ENCODE measurements around the gene KCNMA1. TPM values are rescaled to one million over a fixed set of nuclear protein-coding genes. Genes with fewer than 3 reads are reported as not detected.

Gene KCNMA1
- total and polyA plus RNA-seq, 5 donors, result 1.5 to 6.1 (median 3.3) TPM

- H3K27ac ChIP-seq (ENCODE audit: low read length), result no peak overlapping the region
- 70% methylated on average over 6 of the region's 6 CpGs for WGBS
- no peak for DNase-seq
- intact Hi-C loops (cut with DNase I), result no loop called here
- H3K27me3 ChIP-seq (ENCODE audit: control insufficient read depth, insufficient read depth), result no peaks in the 10 kb centered on the region
- no peak for ATAC-seq
- no peaks in the 10 kb centered on the region for H3K9me3 ChIP-seq (ENCODE audit: control insufficient read depth, low read length)
- H3K4me1 ChIP-seq (ENCODE audit: control insufficient read depth, insufficient read depth, low read length), result peaks cover 1% of the 10 kb centered on the region
- H3K4me3 ChIP-seq (ENCODE audit: low read length), result no peak overlapping the region
These were observed 498.1 kb downstream of the KCNMA1 start for GRCh38 chr10:77139252-77140160.

- ATAC-seq, result no peak
These were observed 499.1 kb downstream of the KCNMA1 start for GRCh38 chr10:77138541-77138940.

GRCh38 chr10:77135555-77135954 lies 502.1 kb downstream of the KCNMA1 start:
- Histone ChIP-seq H3K4me3 (ENCODE audit: low read length) (no peak overlapping the region), H3K27me3 (ENCODE audit: control insufficient read depth, insufficient read depth) (no peaks in the 10 kb centered on the region), H3K4me1 (ENCODE audit: control insufficient read depth, insufficient read depth, low read length) (peaks cover 1% of the 10 kb centered on the region), H3K27ac (ENCODE audit: low read length) (no peak overlapping the region), H3K9me3 (ENCODE audit: control insufficient read depth, low read length) (no peaks in the 10 kb centered on the region)
- intact Hi-C loops (cut with DNase I), result no loop called here
- ATAC-seq, result no peak
- WGBS, result 95% methylated on average over 3 of the region's 3 CpGs
- no peak for DNase-seq

More at GRCh38 chr10:77138541-77138940, 499.1 kb downstream of the KCNMA1 start:
- peaks cover 1% of the 10 kb centered on the region for H3K4me1 ChIP-seq (ENCODE audit: control insufficient read depth, insufficient read depth, low read length)
- no peaks in the 10 kb centered on the region for H3K27me3 ChIP-seq (ENCODE audit: control insufficient read depth, insufficient read depth)
- 82% methylated on average over 6 of the region's 6 CpGs for WGBS
- no peaks in the 10 kb centered on the region for H3K9me3 ChIP-seq (ENCODE audit: control insufficient read depth, low read length)
- H3K27ac ChIP-seq (ENCODE audit: low read length), result no peak overlapping the region
- intact Hi-C loops (cut with DNase I), result no loop called here
- DNase-seq, result no peak
- no peak overlapping the region for H3K4me3 ChIP-seq (ENCODE audit: low read length)

GRCh38 chr10:77131214-77131613 lies 506.4 kb downstream of the KCNMA1 start:
- DNase-seq, result no peak
- Histone ChIP-seq H3K27ac (ENCODE audit: low read length) (no peak overlapping the region), H3K9me3 (ENCODE audit: control insufficient read depth, low read length) (no peaks in the 10 kb centered on the region), H3K4me1 (ENCODE audit: control insufficient read depth, insufficient read depth, low read length) (no peaks in the 10 kb centered on the region), H3K27me3 (ENCODE audit: control insufficient read depth, insufficient read depth) (no peaks in the 10 kb centered on the region), H3K4me3 (ENCODE audit: low read length) (no peak overlapping the region)
- no peak for ATAC-seq
- intact Hi-C loops (cut with DNase I), result no loop called here
- WGBS, result 85% methylated on average over 3 of the region's 3 CpGs

GRCh38 chr10:77127243-77127642 lies 510.4 kb downstream of the KCNMA1 start:
- WGBS, result 97% methylated on average over 1 of the region's 1 CpG
- Histone ChIP-seq H3K9me3 (ENCODE audit: control insufficient read depth, low read length) (no peaks in the 10 kb centered on the region), H3K4me3 (ENCODE audit: low read length) (no peak overlapping the region), H3K27ac (ENCODE audit: low read length) (no peak overlapping the region), H3K27me3 (ENCODE audit: control insufficient read depth, insufficient read depth) (no peaks in the 10 kb centered on the region), H3K4me1 (ENCODE audit: control insufficient read depth, insufficient read depth, low read length) (no peaks in the 10 kb centered on the region)
- DNase-seq (no peak), ATAC-seq (no peak)
- intact Hi-C loops (cut with DNase I), result no loop called here

GRCh38 chr10:77125231-77125630 lies 512.4 kb downstream of the KCNMA1 start:
- Histone ChIP-seq H3K27me3 (ENCODE audit: control insufficient read depth, insufficient read depth) (no peaks in the 10 kb centered on the region), H3K27ac (ENCODE audit: low read length) (no peak overlapping the region), H3K4me3 (ENCODE audit: low read length) (no peak overlapping the region), H3K9me3 (ENCODE audit: control insufficient read depth, low read length) (no peaks in the 10 kb centered on the region), H3K4me1 (ENCODE audit: control insufficient read depth, insufficient read depth, low read length) (no peaks in the 10 kb centered on the region)
- ATAC-seq, result no peak
- intact Hi-C loops (cut with DNase I), result no loop called here
- DNase-seq, result no peak
- WGBS, result 86% methylated on average over 4 of the region's 4 CpGs

GRCh38 chr10:77123330-77123729 lies 514.3 kb downstream of the KCNMA1 start:
- DNase-seq (no peak), ATAC-seq (no peak)
- no peaks in the 10 kb centered on the region for H3K9me3 ChIP-seq (ENCODE audit: control insufficient read depth, low read length)
- intact Hi-C loops (cut with DNase I), result no loop called here
- no peak overlapping the region for H3K4me3 ChIP-seq (ENCODE audit: low read length)
- WGBS, result 73% methylated on average over 5 of the region's 5 CpGs
- no peaks in the 10 kb centered on the region for H3K27me3 ChIP-seq (ENCODE audit: control insufficient read depth, insufficient read depth)
- H3K4me1 ChIP-seq (ENCODE audit: control insufficient read depth, insufficient read depth, low read length), result no peaks in the 10 kb centered on the region
- H3K27ac ChIP-seq (ENCODE audit: low read length), result no peak overlapping the region

- Histone ChIP-seq H3K27ac (ENCODE audit: low read length) (no peak overlapping the region), H3K4me3 (ENCODE audit: low read length) (no peak overlapping the region), H3K9me3 (ENCODE audit: control insufficient read depth, low read length) (no peaks in the 10 kb centered on the region), H3K4me1 (ENCODE audit: control insufficient read depth, insufficient read depth, low read length) (no peaks in the 10 kb centered on the region), H3K27me3 (ENCODE audit: control insufficient read depth, insufficient read depth) (no peaks in the 10 kb centered on the region)
- ATAC-seq, result no peak
- intact Hi-C loops (cut with DNase I), result no loop called here
- WGBS, result 77% methylated on average over 10 of the region's 10 CpGs
- no peak for DNase-seq
These were observed 515.8 kb downstream of the KCNMA1 start for GRCh38 chr10:77121829-77122228.

- no peak for ATAC-seq
- no peaks in the 10 kb centered on the region for H3K27me3 ChIP-seq (ENCODE audit: control insufficient read depth, insufficient read depth)
- H3K9me3 ChIP-seq (ENCODE audit: control insufficient read depth, low read length), result no peaks in the 10 kb centered on the region
- no peak overlapping the region for H3K27ac ChIP-seq (ENCODE audit: low read length)
- 74% methylated on average over 4 of the region's 4 CpGs for WGBS
- no peak overlapping the region for H3K4me3 ChIP-seq (ENCODE audit: low read length)
- intact Hi-C loops (cut with DNase I), result no loop called here
- no peaks in the 10 kb centered on the region for H3K4me1 ChIP-seq (ENCODE audit: control insufficient read depth, insufficient read depth, low read length)
- DNase-seq, result no peak
These were observed 516.8 kb downstream of the KCNMA1 start for GRCh38 chr10:77120666-77121376.

GRCh38 chr10:77120012-77120411 lies 517.6 kb downstream of the KCNMA1 start:
- H3K27ac ChIP-seq (ENCODE audit: low read length), result no peak overlapping the region
- no peak overlapping the region for H3K4me3 ChIP-seq (ENCODE audit: low read length)
- intact Hi-C loops (cut with DNase I), result no loop called here
- no peaks in the 10 kb centered on the region for H3K4me1 ChIP-seq (ENCODE audit: control insufficient read depth, insufficient read depth, low read length)
- no peak for DNase-seq
- ATAC-seq, result no peak
- 61% methylated on average over 4 of the region's 4 CpGs for WGBS
- H3K27me3 ChIP-seq (ENCODE audit: control insufficient read depth, insufficient read depth), result no peaks in the 10 kb centered on the region
- no peaks in the 10 kb centered on the region for H3K9me3 ChIP-seq (ENCODE audit: control insufficient read depth, low read length)

- Histone ChIP-seq H3K4me3 (ENCODE audit: low read length) (no peak overlapping the region), H3K9me3 (ENCODE audit: control insufficient read depth, low read length) (no peaks in the 10 kb centered on the region), H3K4me1 (ENCODE audit: control insufficient read depth, insufficient read depth, low read length) (no peaks in the 10 kb centered on the region), H3K27ac (ENCODE audit: low read length) (no peak overlapping the region), H3K27me3 (ENCODE audit: control insufficient read depth, insufficient read depth) (no peaks in the 10 kb centered on the region)
- intact Hi-C loops (cut with DNase I), result loop anchor here in 1 of 4 donors (10.0 kb wide), 1 partner anchor 114 kb away; no protein-coding TSS in a partner anchor
- DNase-seq, result no peak
- WGBS, result 81% methylated on average over 8 of the region's 8 CpGs
- ATAC-seq, result no peak
These were observed 518.9 kb downstream of the KCNMA1 start for GRCh38 chr10:77118603-77119282.

Measured in right cardiac atrium (tissue), 5 donors.